Activated T-cell treated with anti-CD3 and anti-CD28 coated beads for 1 hour (primary cell): ENCODE results near the gene PUM1.

Experiments
- DNase-seq: peaks from one replicate; pipeline ENCODE4 v3.0.0-alpha.2; 2020; ENCODE audit warnings: low read depth

Gene PUM1

DNA sequence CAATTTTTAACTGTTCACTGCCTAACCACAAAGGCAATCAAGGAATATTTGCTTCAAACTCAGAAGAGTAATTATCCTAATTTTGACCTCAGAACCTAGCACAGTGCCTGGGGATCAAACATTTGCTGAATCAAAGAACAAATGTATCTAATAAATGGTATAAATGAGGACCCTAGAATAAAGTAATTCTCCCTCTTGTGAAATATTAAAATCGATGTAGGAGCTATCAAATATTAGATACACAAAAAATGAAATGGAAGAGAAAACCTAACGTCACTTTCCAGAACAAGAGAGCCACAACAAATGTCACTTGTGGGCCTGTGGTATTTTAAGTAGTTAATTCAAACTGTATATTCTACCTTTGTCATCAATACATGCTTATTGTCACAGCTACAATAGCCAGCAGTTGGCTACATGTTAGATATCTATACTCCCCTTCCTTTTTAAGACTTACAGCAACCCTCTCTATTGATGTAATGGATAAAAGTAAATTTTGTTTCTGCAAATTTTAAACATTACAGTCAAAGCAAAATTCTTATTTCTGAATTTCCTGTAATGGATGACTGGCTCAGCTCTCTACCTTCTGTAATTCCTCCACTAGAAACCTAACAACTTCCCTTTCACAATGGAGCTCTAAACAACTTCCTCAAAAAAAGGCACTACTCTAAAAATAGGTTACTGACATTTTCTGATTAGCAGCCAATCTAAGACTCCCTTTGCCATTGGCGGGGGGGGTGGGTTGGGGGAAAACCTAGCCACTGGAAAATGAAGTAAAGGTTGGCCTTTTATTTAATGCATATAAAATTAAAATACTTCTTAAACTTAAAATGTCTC lies 37.6 kb downstream of the PUM1 start:
- no peak for DNase-seq

DNA sequence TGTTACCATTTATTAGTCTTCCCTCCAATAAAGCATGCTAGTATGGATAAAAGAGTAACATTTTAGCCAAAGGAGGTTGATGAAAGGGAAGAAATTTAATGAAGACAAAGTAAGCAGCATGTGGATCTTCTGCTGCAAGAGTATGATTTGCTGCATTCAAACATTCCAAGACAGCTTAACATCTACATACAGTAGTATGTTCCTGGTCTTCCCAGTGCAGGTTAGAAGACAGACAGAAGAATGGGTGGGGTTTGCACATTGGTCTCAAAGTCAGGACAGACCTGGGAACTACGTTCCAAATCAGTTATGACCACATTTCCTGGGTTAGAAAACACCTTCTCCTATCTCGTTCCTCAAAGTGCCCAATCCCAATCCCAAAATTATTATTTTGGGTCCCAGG lies 43.3 kb downstream of the PUM1 start:
- DNase-seq, result no peak

DNA sequence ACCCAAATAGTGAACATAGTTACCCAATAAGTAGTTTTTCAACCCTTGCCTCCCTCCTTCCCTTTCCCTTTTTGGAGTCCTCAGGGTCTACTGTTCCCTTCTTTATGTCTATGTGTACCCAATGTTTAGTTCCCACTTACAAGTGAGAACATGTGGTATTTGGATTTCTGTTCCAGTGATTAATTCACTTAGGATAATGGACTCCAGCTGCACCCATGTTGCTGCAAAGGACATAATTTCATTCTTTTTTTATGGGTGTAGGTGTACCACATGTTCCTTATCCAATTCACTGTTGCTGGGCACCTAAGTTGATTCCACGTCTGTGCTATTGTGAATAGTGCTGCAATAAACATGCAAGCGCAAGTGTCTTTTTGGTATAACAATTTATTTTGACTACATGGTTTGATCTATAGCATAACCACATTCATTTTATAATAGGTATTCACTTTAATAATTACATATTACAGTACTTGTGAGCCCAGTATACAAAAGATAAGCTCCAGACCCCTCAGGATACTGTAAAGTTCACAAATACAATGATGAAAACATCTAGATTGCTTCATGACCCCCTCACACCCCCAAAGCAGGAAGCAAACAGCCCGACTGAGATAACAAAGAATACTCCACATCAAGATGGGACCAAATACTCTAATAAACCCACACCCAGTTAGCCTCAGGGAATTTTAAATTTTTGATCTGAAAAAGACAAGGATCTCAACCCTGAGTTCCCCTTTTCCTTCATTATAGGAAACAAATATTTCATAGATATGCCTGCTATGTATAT lies 45.3 kb downstream of the PUM1 start:
- no peak for DNase-seq

DNA sequence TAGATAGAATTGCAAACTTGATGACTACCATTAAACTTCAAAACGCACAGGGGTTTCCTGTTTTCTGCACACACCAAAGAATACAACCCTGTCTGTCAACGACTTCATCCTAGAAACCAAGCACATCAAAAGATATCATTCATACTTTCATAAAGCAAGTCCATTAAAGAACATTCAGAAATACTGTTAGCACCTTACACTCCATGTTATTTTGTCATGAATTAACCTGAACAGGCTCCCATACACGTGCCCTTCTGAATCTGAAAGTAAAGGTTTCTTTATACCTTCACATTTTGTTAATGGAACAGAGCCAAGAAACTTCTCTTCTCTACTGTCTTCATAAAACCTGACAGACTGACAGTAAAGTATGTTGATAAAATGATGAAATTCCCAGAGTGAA lies 46.1 kb downstream of the PUM1 start:
- DNase-seq, result no peak

DNA sequence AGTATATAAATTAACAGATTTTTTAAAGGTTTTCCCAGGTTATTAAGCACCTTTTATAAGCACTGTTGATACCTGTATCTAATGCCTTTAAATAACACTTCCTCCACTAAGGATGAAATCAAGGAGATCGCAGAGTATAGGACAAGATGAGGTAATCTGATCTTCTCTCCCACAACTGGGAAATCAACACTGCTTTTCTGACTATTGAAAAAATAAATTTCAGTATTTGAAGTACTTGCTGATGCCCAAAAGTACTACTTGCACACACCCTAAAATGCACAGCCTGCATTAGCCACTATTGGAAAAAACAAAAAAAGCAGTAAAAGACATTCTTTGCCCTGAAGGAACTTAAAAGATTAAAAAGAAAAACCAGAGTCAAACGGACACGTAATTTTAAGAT lies 48.6 kb downstream of the PUM1 start:
- no peak for DNase-seq

DNA sequence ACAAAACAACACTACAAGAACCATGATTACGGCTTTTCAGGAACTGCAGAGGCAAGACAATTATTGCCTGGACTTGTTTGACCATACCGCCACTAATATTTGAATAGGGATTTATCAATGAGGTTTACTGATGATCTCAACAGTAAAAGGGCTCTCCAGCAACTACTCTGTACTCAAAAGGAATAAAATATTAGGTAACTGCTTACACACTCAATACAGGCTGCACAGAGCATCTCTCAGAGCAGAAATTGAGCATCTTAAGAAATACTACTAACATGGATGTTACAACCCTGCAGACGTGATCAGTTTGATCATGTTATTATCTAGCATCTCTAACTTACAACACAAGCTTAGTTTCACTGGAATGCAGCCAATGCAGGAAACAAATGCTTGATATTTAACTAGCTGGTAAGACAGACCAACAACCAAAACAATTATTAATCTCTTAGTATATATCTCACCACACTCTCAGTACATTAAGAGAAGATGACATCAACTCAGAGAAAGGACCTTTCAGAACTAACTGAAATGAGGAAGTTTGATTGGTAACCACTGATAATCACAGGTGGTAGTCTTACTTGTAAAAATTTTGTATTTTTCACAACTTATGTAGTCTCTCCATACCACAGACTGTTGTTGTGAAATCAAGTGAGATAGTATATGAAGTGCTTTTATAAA lies 52.2 kb downstream of the PUM1 start:
- DNase-seq, result no peak

DNA sequence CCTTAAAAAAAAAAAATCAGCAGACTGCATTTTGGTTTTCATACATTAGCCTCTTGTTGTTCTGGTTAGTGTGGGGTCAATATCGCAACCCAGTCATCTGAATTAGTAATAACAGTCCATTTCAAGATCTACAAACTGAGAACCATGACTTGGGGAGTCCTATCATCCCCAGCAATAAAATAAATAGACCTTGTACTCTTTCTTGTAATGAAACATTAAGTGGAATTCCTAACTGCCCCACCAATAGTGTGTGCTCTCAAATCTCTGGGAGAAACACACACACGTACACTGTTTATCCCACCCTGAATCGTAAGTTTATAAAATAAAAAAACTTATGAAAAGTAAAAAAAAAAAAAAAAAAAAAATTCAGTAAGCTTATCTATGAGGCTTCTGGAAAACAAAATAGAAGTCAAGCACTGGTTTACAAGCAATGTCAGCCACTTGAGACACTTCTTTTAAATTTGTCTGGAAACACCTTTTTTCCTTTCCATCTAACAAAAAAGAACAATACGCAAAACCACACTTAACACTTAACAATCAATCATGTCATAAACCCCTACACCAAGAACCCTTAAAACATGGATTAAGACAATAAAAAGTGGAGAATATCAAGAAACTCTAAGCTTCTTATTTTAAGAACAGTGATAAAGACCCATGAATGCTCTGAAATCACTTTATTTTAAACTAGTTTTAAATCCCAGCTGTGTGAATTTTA lies 53.1 kb downstream of the PUM1 start:
- no peak for DNase-seq

DNA sequence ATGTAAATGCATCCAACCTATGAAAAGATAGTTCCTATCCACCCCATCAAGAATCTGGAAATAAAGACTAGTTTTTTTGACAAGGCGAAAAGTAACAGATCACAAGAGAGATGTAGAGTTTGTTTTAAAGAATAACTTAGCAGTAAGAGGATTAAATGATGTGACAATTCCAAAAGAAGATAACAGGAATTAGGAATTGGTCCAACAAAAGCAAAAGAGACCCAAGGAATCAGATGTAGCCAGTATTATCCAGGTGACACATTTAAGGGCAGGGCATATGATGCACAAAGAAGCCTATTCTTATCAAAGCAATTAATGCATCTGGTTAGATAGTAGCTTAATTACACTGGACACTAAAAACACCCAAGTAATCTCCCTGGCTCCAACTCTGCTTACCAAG lies 53.8 kb downstream of the PUM1 start:
- no peak for DNase-seq

DNA sequence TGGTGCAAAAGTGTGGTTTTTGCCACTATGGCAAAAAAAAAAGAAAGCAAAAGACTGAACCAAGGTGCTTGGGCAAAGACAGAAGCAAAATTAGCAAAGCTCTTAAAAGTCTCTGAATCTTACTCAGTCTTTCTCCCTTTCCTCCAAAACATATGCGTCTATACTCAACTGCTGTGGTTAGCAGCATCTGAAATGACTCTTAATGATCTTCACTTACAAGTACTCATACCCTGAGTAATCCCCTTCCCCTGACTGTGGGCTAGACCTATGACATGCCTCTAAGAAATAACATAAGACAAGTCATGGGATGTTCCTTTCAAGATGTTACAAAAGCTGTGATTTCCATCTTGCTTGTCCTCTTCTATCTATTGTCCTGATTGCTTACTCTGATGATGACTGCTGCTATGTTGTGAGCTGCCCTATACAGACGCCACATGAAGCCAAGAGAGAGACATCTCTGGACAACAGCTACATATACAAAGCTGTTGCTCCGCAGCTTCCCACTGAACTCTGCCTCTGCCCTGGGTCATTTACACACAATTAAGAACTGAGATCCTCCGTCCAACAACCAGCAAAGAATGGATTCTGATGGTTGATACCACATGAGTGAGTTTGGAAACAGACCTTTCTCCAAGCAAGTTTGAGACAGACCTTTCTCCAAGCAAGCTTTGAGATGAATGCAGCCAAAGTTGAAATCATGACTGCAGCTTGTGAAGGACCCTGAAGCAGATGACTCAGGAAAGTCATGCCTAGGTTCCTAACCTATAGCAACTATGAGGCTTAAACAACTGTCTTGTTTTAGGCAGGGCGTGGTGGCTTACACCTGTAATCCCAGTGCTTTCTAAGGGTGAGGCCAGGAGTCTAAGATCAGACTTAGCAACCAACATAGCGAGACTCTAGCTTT lies 55.2 kb downstream of the PUM1 start:
- no peak for DNase-seq

DNA sequence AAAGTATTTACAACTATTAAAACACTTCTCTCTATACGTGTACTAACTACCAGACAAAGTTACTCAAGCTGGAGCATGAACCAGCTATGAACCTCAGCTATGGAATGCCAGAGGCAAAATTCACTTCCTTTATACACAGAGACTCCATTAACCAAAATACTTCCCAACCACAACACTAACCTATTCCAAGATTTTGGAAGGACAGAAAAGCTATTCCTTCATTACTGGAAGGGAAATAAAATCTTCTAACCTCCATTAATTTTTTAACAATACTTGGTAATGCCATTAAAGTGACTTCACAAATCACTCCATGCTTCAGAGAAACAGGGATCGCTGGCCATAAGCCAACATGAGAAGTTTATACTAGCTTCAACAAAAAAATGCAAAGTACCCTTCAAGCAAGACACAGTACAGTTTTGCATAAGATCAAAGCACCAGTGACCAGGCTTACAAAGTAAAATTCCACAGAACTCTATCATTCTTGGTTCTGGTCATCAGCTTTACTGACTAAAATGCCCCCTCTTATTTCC lies 58.0 kb downstream of the PUM1 start:
- DNase-seq, result no peak

DNA sequence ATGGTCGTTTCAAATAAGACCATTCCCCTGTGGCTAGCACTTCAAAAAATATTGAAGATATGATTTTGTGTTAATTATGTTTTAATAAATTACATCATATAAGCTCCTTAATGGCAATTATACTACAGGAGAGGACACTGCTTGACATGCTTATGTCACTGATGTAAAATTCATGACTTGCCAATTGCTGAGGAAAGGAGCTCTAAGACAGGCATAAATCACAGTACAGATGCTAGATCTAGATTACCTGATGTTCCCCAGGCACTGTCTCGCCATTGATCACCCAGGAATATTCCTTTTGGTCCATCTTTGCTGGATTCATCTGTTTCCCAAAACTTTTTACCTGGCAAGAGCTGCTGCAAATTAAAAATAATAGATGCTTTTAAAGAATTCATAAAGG lies 58.8 kb downstream of the PUM1 start:
- no peak for DNase-seq

DNA sequence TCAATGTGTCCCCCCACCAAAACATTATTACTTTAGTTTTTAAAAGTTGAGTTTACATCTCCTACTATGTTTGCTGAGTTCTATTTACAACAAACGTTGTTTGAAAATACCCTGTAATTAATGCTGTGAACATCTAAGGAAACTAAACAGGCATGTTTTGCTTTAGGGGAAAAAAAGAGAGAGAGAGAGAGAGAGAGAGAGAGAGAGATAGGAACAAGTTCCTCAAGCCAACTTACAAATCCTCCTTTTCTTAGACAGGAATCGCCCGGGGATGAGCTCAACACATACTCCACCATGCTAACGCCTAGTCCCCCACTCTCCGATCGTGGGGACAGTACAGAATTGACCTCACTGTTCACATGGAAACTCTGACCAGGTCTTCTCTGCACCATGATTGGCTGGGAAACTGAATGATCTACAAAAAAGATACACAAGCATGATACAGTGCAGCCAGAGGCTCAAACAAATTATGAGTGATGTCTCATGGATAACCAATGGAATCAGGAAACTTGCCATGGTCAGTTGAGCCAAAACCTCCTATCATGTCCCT lies 59.8 kb downstream of the PUM1 start:
- no peak for DNase-seq

DNA sequence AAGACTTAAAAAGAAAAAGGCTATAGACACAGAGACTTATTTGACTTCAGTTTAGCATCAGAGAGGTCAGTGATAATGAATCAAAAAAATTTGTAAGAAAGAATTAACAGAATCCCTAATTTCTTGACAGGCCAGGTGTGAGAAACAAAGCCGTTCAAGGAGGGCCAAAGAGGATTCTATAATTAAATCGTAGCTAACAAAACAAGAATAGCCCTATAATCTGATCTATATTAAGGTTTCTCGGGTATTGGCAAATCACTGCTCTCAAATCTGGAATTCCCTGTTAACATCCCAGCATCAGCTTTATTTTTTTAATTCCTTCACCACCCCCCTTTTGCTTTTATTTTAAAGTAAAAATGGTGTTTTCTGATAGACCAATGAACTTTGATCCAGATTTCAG lies 60.3 kb downstream of the PUM1 start:
- DNase-seq, result no peak

DNA sequence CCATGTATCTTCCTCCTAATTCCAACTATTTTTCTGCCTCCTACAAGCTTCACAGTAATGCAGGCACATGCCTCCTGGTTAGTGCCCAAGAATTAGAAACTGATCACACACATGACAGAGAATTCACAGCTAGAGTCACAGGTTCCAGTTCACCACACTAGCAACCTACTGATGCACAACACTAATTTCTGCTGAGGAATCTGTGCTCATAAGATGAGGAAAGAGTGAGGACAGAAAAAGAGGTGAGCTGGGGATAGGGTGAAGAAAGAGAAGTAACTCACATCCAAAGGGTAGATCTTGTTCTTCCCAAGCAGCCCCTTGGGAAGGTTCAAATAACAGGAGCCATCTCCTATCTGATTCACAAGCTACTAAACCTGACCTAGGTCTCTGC lies 61.3 kb downstream of the PUM1 start:
- DNase-seq, result no peak

DNA sequence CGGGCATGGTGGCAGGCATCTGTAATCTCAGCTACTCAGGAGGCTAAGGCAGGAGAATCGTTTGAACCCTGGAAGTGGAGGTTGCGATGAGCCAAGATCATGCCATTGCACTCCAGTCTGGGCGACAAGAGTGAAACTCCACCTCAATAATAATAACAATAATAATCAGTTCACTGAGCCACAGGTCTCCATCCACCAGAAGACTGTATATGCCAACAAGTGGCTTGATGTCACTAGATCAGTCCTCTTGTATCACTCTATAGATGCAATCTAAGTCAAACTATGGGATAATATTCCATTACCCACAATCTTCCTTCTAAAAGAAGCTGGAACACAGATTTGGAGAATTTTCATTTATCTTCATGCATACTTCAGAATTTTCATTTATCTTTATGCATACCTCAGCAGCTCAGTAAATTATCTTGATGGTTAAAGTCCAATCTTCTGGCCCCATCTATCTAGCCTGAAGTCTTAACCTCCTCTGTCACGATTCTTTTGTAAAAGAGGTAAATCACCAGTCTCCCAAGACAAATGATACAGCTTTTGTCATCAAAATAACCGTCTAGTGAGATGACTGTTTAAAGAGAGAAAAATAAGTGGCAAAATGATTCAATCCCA lies 61.8 kb downstream of the PUM1 start:
- DNase-seq, result no peak

DNA sequence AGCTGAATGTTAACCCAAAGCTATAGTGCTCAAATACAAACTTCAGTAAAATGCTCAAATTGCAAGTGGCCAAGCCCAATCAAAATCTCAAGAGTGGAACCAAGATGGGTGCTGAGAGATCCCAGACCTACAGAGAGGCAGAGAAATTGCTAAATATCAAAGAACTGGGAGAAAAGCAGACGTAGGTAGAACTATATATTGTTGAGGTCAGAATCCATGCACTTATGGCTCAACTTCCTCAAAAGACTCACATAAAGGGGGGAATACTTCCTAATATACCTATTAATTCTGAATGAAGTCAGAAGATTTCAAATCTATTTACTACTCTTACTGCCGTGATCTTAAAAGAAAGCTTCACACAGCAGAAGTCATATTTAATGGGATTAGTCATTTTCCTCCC lies 65.2 kb downstream of the PUM1 start:
- DNase-seq, result no peak

DNA sequence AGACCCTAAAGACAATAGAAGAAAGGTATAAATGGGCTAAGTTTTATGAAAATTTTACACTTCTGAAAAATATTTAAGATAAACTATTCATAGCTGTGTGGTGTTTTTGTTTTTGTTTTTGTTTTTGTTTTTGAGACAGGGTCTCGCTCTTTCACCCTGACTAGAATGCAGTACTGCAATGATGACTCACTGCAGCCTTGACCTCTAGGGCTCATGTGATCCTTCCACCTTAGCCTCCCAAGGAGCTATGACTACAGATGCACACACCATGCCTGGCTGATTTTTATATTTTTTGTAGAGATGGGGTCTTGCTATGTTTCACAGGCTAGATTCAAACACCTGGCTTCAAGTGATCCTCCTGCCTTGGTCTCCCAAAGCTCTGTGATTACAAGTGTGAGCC lies 66.6 kb downstream of the PUM1 start:
- no peak for DNase-seq

DNA sequence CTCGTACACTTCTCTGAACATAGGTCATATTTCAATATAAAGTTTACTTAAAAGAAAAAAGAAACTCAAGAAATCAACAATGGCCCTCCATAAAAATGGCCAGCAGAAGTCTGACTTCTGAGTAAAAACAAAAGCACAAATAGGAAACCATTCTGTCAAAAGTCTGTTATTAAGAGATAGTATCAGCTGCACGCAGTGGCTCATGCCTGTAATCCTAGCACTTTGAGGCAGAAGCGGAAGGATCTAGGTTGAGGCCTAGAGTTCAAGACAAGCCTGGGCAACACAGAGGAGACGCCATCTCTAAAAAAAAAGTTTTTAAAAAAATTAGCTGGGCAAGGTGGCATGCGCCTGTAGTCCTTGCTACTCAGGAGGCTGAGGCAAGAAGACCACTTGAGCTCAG lies 67.3 kb downstream of the PUM1 start:
- no peak for DNase-seq

DNA sequence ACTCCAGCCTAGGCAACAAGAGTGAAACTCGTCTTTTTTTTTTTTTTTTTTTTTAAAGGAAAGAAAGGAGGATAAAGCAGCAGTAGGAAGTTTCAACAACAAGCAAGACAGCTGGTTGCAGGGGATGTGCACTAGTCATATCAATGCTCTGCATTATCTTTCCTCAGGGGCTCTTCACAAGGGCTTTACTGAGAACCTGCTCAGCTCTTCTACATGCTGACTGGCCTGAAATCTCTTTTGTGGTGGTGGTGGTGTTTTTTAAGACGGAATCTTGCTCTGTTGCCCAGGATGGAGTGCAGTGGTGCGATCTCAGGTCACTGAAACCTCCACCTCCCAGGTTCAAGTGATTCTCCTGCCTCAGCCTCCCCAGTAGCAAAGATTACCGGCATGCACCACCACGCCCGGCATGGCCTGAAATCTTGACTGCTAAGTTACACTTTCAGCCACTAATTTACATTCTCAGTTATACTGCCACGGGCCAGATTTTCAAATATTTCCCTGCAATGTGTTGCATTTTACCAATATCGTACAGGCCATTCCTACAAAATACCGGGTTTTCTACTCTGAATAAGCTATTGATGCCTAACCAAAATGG lies 68.0 kb downstream of the PUM1 start:
- DNase-seq, result no peak
